Fibroblast of mammary gland (primary cell): ENCODE results near the gene MPZ.

ENCODE experiments used
- DNase-seq: peaks from one replicate; pipeline ENCODE4 v3.0.0-alpha.2; 2010; ENCODE audit warnings: low read depth
- H3K4me3 ChIP-seq: 2 replicates; pipeline ENCODE4 v1.5.1; 2011; ENCODE audit warnings: low read depth, mild to moderate bottlenecking, low read length, moderate library complexity; ENCODE audit not compliant: control insufficient read depth
- TF ChIP-seq, protein P1 (sequence below): conservative IDR thresholded peaks from 2 replicates; pipeline ENCODE4 v1.5.1; 2011; ENCODE audit warnings: low read depth, low read length, inconsistent platforms; ENCODE audit not compliant: control insufficient read depth, insufficient read depth

Gene MPZ

DNA sequence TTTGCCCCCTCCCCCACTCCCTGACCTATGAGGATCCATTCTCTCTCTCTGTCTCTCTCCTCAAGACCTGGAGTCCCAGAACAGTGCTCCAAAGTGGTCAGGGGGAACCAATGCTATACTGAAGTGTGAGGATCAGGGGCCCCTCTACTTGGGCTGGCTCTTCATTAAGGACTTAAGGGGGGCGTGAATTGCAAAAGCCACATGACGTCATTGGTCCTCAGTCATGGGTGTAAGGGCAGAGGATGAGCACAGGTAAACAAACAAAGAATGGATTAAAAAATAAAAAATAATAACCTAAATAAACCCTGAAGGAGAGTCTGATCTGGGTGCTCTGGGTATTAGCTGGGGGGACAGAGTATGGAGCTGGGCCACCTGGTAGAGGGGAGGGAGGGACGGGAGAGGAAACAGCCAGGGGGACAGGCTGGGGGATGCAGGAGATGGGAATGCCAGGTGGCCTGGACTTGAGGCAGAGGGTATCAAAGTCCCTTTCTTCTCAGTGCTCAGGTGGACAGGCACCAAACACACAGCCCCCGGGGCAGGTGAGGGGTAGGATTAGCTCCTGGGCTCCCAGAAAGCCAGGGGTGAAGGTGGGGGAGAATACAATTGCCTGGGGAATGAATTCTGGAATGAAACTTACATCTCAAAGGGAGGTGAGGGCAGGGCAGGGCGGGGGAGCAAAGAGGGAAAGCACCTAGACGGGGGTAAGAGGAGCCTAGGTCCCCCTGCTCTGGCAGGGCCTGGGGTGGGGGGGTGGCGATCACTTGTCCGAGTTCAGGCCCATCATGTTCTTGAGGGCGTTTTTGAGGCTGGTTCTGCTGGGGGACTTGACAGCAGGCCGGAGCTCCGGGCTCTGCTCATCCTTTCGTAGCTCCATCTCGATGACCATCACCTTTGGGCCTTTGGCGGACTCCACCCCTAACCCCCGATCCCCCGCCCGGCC lies 4.6 kb downstream of the MPZ start:
- H3K4me3 ChIP-seq, result peak overlapping the region; percentile 76
- TF ChIP-seq, protein P1, sequence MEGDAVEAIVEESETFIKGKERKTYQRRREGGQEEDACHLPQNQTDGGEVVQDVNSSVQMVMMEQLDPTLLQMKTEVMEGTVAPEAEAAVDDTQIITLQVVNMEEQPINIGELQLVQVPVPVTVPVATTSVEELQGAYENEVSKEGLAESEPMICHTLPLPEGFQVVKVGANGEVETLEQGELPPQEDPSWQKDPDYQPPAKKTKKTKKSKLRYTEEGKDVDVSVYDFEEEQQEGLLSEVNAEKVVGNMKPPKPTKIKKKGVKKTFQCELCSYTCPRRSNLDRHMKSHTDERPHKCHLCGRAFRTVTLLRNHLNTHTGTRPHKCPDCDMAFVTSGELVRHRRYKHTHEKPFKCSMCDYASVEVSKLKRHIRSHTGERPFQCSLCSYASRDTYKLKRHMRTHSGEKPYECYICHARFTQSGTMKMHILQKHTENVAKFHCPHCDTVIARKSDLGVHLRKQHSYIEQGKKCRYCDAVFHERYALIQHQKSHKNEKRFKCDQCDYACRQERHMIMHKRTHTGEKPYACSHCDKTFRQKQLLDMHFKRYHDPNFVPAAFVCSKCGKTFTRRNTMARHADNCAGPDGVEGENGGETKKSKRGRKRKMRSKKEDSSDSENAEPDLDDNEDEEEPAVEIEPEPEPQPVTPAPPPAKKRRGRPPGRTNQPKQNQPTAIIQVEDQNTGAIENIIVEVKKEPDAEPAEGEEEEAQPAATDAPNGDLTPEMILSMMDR, result no peak
- no peak for DNase-seq

DNA sequence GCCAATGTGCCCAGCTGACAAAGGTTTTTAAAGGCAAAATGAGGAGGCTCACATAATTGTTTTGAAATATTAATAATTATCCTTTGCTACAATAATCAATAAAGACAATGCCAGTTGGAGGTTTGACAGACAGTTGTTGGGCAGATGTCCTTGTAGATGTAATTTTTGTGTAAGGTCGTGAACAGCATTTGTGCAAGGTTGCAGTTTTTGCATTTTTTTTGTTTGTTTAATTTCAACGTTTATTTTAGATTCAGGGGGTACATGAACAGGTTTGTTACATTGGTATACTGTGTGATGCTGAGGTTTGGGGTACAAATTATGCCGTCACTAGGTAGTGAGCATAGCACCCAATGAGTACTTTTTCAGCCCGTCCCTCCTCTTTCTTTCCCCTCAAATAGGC lies 9.3 kb downstream of the MPZ start:
- DNase-seq, result no peak
- TF ChIP-seq, protein P1, result no peak
- H3K4me3 ChIP-seq, result no peak overlapping the region

- DNase-seq, result no peak
- TF ChIP-seq, protein P1, result no peak
- no peak overlapping the region for H3K4me3 ChIP-seq
Measured at GRCh38 chr1:161299347-161299746, 10.4 kb downstream of the MPZ start.

- no peak overlapping the region for H3K4me3 ChIP-seq
- no peak for DNase-seq
- TF ChIP-seq, protein P1, result no peak
Measured at GRCh38 chr1:161298116-161298515, 11.7 kb downstream of the MPZ start.

GRCh38 chr1:161297415-161297814 lies 12.4 kb downstream of the MPZ start:
- H3K4me3 ChIP-seq, result no peak overlapping the region
- no peak for DNase-seq
- TF ChIP-seq, protein P1, result no peak

DNA sequence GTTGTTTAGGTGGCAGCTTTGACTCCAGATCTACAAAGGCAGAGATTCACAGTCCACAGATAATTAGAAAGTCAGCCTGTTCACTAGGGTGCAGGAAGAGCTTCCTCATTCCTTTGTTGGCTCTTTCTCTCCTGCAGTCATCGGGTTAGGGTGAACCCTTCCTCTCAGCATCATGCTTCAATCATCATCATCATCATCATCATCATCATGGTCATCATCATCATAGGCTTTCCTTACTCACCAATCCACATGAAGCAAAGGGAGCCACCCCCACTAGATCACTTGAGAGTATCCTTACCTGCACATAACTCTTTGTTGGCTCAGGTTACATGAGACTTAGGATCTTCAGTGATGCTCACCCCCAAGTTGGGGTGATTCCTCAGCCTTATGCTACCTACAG lies 19.0 kb downstream of the MPZ start:
- DNase-seq, result no peak
- TF ChIP-seq, protein P1, result no peak
- no peak overlapping the region for H3K4me3 ChIP-seq
